ENCODE data around the gene SULT4A1.

GRCh38 chr22:43795320-43795719, 67.0 kb downstream of the SULT4A1 start:
- TF ChIP-seq CTCF (conservative IDR thresholded peaks at IDR 0.05; ENCODE audit: low read depth in 2 of 2): no peak
- TF ChIP-seq ZNF114 (CRISPR knock-in tag; IDR thresholded peaks at IDR 0.05): no peak
- TF ChIP-seq EZH2 (IDR thresholded peaks at IDR 0.05; ENCODE audit: low read depth, unreplicated experiment): no peak
- no peak for TF ChIP-seq EZH2phosphoT487 (IDR thresholded peaks at IDR 0.05; ENCODE audit: unreplicated experiment)
- TF ChIP-seq POLR2AphosphoS5 (IDR thresholded peaks at IDR 0.05; ENCODE audit: low read depth): no peak
- no peak for TF ChIP-seq CREB1 (CRISPR knock-in tag; IDR thresholded peaks at IDR 0.05; ENCODE audit: low read depth)
- no peak for TF ChIP-seq REST (IDR thresholded peaks at IDR 0.05; ENCODE audit: unreplicated experiment)
- TF ChIP-seq ZNF331 (CRISPR knock-in tag; IDR thresholded peaks at IDR 0.05; ENCODE audit: low read depth): no peak
- TF ChIP-seq NANOG (IDR thresholded peaks at IDR 0.05; ENCODE audit: borderline replicate concordance): no peak
- TF ChIP-seq ZNF462 (CRISPR knock-in tag; IDR thresholded peaks at IDR 0.05): no peak
- no peak for TF ChIP-seq JUNB (IDR thresholded peaks at IDR 0.05; ENCODE audit: unreplicated experiment)
- TF ChIP-seq ETS1 (IDR thresholded peaks at IDR 0.05): no peak
- TF ChIP-seq STAT1 (IDR thresholded peaks at IDR 0.05; ENCODE audit: unreplicated experiment): no peak

All from GM23338 (cell line).